Nephron (organoid): Measurements from ENCODE around the gene OPN3.

Source experiments
- H3K27ac Mint-ChIP-seq, 3 experiments: 2 replicates each; pipeline ENCODE4 v1.8.0; 2020; ENCODE audit warnings: mixed read lengths in 3 of 3, mild to moderate bottlenecking in 2 of 3, moderate library complexity in 1 of 3
- H3K27me3 Mint-ChIP-seq: 2 replicates; pipeline ENCODE4 v1.8.0; 2021; ENCODE audit warnings: low read depth, mild to moderate bottlenecking, moderate library complexity, mixed read lengths
- H3K36me3 Mint-ChIP-seq: 2 replicates; pipeline ENCODE4 v1.8.0; 2020; ENCODE audit warnings: low read depth, mixed read lengths
- H3K4me1 Mint-ChIP-seq: 2 replicates; pipeline ENCODE4 v1.8.0; 2020; ENCODE audit warnings: mixed read lengths
- H3K4me3 Mint-ChIP-seq, 3 experiments: 2 replicates each; pipeline ENCODE4 v1.8.0; 2020; ENCODE audit warnings: mild to moderate bottlenecking in 3 of 3, mixed read lengths in 3 of 3, moderate library complexity in 2 of 3
- H3K9me3 Mint-ChIP-seq: 2 replicates; pipeline ENCODE4 v1.8.0; 2020; ENCODE audit warnings: mixed read lengths
- TF ChIP-seq, protein P1 (sequence below), 3 experiments: fragments of 200-600 bp; sonication (generic); IDR thresholded peaks; one replicate each; pipeline ENCODE4 v1.5.0; 2021; ENCODE audit warnings: antibody characterized with exemption in 3 of 3; ENCODE audit not compliant: unreplicated experiment in 3 of 3

The OPN3 gene

DNA sequence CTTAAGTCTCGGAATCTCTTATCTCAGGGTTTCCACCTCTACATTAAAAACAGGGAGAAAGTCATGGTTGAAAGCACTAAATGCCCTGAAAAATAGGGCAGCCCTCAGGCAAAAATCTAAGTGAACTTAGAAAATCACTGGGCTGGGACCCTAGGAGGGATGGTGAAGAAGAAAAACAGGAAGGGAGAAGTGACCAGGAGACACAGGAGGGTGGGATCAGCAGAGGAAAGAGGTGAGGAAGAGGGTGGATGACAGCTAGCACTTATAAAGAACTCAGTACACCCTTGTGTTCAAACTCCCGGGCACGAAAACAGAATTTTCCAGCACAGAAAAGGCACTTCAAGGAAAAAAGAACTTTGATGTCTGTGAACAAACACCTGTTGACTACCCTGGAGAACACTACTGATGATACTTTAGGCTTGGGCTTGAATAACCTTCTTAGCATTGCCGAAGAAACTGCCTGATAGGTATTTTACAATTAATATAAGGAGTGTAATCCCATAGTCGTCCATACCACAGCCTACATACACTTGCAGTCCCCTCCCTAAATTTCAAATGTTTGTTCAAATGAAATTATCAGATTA is 2.0 kb downstream of the OPN3 start:
- peaks cover 33% of the 10 kb centered on the region for H3K4me1 Mint-ChIP-seq
- H3K9me3 Mint-ChIP-seq, result peaks cover 8% of the 10 kb centered on the region
- H3K27ac Mint-ChIP-seq, result peak overlapping the region in 2 of 3 experiments; percentile 18 to 65
- TF ChIP-seq, protein P1, sequence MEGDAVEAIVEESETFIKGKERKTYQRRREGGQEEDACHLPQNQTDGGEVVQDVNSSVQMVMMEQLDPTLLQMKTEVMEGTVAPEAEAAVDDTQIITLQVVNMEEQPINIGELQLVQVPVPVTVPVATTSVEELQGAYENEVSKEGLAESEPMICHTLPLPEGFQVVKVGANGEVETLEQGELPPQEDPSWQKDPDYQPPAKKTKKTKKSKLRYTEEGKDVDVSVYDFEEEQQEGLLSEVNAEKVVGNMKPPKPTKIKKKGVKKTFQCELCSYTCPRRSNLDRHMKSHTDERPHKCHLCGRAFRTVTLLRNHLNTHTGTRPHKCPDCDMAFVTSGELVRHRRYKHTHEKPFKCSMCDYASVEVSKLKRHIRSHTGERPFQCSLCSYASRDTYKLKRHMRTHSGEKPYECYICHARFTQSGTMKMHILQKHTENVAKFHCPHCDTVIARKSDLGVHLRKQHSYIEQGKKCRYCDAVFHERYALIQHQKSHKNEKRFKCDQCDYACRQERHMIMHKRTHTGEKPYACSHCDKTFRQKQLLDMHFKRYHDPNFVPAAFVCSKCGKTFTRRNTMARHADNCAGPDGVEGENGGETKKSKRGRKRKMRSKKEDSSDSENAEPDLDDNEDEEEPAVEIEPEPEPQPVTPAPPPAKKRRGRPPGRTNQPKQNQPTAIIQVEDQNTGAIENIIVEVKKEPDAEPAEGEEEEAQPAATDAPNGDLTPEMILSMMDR (IDR thresholded peaks at IDR 0.05; ENCODE audit: unreplicated experiment in 3 of 3), result no peak
- peak overlapping the region; percentile 87 to 89 (median 88) for H3K4me3 Mint-ChIP-seq
- no peaks in the 10 kb centered on the region for H3K27me3 Mint-ChIP-seq
- peaks cover 33% of the 10 kb centered on the region for H3K36me3 Mint-ChIP-seq

DNA sequence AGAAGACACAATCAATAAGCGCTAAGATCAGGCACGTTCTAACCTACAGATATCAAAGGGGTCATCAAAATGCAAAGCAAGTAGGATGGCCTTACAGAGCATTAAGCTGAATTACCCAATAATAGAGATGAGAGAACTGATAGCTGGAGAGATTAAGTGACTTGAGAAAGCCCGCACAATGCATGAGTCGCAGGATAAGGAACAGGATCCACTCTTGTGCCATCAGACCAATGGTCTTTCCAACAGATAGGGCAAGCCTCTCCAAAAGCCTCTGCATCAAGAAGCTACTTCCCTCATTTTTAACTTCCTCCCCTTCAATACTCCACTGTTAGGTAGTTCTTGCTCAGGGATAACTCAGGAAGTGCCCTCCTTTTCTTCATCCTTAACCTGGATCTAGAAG is 2.6 kb downstream of the OPN3 start:
- Mint-ChIP-seq H3K9me3 (peaks cover 7% of the 10 kb centered on the region), H3K27ac (peak overlapping the region in 2 of 3 experiments; percentile 12 to 50), H3K4me3 (peak overlapping the region; percentile 87 to 89 (median 88)), H3K36me3 (peaks cover 33% of the 10 kb centered on the region), H3K27me3 (no peaks in the 10 kb centered on the region), H3K4me1 (peaks cover 33% of the 10 kb centered on the region)
- TF ChIP-seq, protein P1 (IDR thresholded peaks at IDR 0.05; ENCODE audit: unreplicated experiment in 3 of 3), result no peak

DNA sequence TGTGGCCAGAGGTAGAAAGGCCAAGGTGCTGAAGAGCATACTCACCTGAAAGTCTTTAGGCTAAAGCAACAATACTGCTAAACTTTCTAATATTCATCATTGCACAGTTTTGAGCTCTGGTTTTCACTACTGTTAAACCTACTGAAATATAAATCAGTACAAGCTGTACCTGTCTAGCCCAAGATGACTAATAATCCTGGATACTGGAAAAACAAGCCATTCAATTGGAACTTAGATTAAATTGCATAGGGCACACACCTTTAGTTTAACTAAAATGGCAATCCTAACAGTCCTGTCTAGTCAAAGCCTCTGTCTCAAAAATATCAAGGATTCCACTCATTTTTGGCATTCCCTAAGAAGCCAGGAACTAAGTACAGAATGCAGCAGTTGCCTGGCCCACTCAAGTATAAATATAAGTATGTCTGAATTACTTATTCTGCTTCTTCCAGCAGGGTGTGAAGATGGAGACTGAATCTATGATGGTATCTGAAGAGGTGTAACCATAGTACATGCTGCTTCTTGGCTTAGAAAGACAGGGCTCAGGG is 3.1 kb downstream of the OPN3 start:
- peaks cover 2% of the 10 kb centered on the region for H3K9me3 Mint-ChIP-seq
- TF ChIP-seq, protein P1 (IDR thresholded peaks at IDR 0.05; ENCODE audit: unreplicated experiment in 3 of 3), result no peak
- H3K4me3 Mint-ChIP-seq, result peak overlapping the region; percentile 87 to 89 (median 88)
- peaks cover 2% of the 10 kb centered on the region for H3K27me3 Mint-ChIP-seq
- peaks cover 35% of the 10 kb centered on the region for H3K4me1 Mint-ChIP-seq
- H3K36me3 Mint-ChIP-seq, result peaks cover 36% of the 10 kb centered on the region
- peak overlapping the region in 2 of 3 experiments; percentile 12 to 50 for H3K27ac Mint-ChIP-seq

DNA sequence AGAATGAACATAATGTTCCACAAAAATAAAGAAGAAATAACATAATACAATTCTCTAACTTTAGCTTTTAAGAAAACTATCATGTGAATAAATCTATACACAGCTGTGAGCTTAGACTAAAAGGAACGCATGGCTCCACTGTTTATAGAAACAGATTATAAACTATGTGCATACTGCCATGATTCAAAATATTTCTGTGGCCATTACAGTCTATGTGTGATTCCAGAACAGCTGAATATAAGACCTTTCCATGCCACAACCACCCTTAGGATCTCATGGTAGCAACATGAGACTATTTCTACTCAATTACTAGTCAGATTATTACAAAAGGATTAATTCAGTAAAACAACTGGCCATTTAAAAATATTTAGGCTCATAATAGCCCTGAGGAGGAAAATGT is 3.9 kb downstream of the OPN3 start:
- H3K9me3 Mint-ChIP-seq, result peaks cover 2% of the 10 kb centered on the region
- TF ChIP-seq, protein P1 (IDR thresholded peaks at IDR 0.05; ENCODE audit: unreplicated experiment in 3 of 3), result no peak
- H3K27me3 Mint-ChIP-seq, result peaks cover 3% of the 10 kb centered on the region
- no peak overlapping the region for H3K27ac Mint-ChIP-seq
- H3K4me1 Mint-ChIP-seq, result peaks cover 40% of the 10 kb centered on the region
- peaks cover 38% of the 10 kb centered on the region for H3K36me3 Mint-ChIP-seq
- H3K4me3 Mint-ChIP-seq, result peak overlapping the region; percentile 40 to 68 (median 66)

DNA sequence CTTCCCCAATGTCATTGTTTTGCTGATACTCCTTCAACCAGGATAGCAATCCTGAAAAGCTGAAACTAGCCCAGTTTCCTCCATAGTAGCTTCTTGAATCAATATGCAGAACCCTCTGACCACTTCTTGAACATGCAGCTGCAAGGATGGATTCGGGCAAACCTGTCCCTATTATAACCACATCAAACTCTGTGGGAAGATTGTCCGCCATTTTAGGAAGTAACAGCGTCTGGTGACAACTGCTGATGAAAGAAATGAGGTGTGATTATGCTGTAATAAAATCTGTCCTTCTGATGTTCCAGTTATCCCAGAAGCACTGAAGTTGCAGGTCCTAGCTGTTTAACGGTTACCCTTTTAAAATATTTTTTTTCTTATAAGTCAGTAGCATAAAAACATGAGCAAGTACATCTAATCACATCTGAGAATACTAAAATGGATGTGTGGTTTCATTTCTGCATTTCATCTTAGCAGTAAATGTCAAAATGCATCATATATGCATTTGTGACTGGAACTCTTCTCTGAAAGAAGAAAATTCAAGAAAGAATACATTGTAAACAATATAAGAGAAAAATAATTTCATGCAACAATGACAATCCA is 4.5 kb downstream of the OPN3 start:
- TF ChIP-seq, protein P1 (IDR thresholded peaks at IDR 0.05; ENCODE audit: unreplicated experiment in 3 of 3), result no peak
- Mint-ChIP-seq H3K9me3 (peaks cover 1% of the 10 kb centered on the region), H3K27me3 (peaks cover 3% of the 10 kb centered on the region), H3K4me3 (no peak overlapping the region), H3K27ac (no peak overlapping the region), H3K36me3 (peaks cover 38% of the 10 kb centered on the region), H3K4me1 (peaks cover 38% of the 10 kb centered on the region)
